HepG2 (cell line): ENCODE results near the gene KLHL8. TPM values are rescaled to one million over a fixed set of nuclear protein-coding genes. Genes with fewer than 3 reads are reported as not detected.

Source experiments
- ETS1 ChIP-seq: sonication (generic); formaldehyde crosslinking; IDR thresholded peaks from 2 replicates; pipeline ENCODE4 v1.4.0; 2020; ENCODE audit warnings: missing genetic modification reagents
- HNF4G ChIP-seq, 2 experiments: sonication (generic) in 1 of 2; formaldehyde crosslinking in 1 of 2; IDR thresholded peaks; 2 replicates each; pipeline versions ENCODE4 v1.4.0 to v1.6.1; 2011 to 2020; ENCODE audit warnings: borderline replicate concordance in 2 of 2, low read depth in 2 of 2, mild to moderate bottlenecking in 2 of 2, low read length in 1 of 2, missing genetic modification reagents in 1 of 2, moderate library complexity in 1 of 2
- MXD1 ChIP-seq: sonication (generic); formaldehyde crosslinking; IDR thresholded peaks from 2 replicates; pipeline ENCODE4 v1.4.0; 2020; ENCODE audit warnings: mild to moderate bottlenecking, missing genetic modification reagents
- PLSCR1 ChIP-seq: sonication (generic); formaldehyde crosslinking; IDR thresholded peaks from 2 replicates; pipeline ENCODE4 v1.5.0; 2020; ENCODE audit warnings: missing genetic modification reagents, mild to moderate bottlenecking, borderline replicate concordance
- RAD51 ChIP-seq: fragments of 450-650 bp; IDR thresholded peaks from 2 replicates; pipeline ENCODE4 v1.6.1; 2016; ENCODE audit warnings: borderline replicate concordance
- RELA ChIP-seq: sonication (generic); formaldehyde crosslinking; IDR thresholded peaks from 2 replicates; pipeline ENCODE4 v1.4.0; 2020; ENCODE audit warnings: missing genetic modification reagents
- SIN3A ChIP-seq: IDR thresholded peaks from 2 replicates; pipeline ENCODE4 v1.6.1; 2011; ENCODE audit warnings: low read depth, mild to moderate bottlenecking, control low read depth, low read length, borderline replicate concordance
- TRAFD1 ChIP-seq: sonication (generic); formaldehyde crosslinking; IDR thresholded peaks from 2 replicates; pipeline ENCODE4 v1.5.1; 2020; ENCODE audit warnings: missing genetic modification reagents, mild to moderate bottlenecking, borderline replicate concordance
- ZFP90 ChIP-seq: sonication (generic); formaldehyde crosslinking; IDR thresholded peaks from 2 replicates; pipeline ENCODE4 v1.8.0; 2022; ENCODE audit warnings: missing genetic modification reagents, mild to moderate bottlenecking, inconsistent platforms, borderline replicate concordance
- ZMYM2 ChIP-seq: sonication (generic); formaldehyde crosslinking; IDR thresholded peaks from 2 replicates; pipeline ENCODE4 v1.8.0; 2022; ENCODE audit warnings: mild to moderate bottlenecking, missing genetic modification reagents
- ZNF513 ChIP-seq: sonication (generic); formaldehyde crosslinking; conservative IDR thresholded peaks from 2 replicates; pipeline ENCODE4 v1.5.0; 2020; ENCODE audit warnings: missing genetic modification reagents
- ZNF530 ChIP-seq: sonication (generic); formaldehyde crosslinking; IDR thresholded peaks from 2 replicates; pipeline ENCODE4 v1.5.0; 2020; ENCODE audit warnings: low read depth, mild to moderate bottlenecking, missing genetic modification reagents
- ZNF770 ChIP-seq: sonication (generic); formaldehyde crosslinking; IDR thresholded peaks from 2 replicates; pipeline ENCODE4 v1.5.0; 2020; ENCODE audit warnings: mild to moderate bottlenecking, missing genetic modification reagents
- polyA plus RNA-seq, 8 experiments: library from polyadenylated mRNA; depleted of rRNA in 3 of 8; stranded (reverse) in 7 of 8; unstranded in 1 of 8; fragments of >200 nt; fragmentation: Illumina TruSeq in 4 of 8; extraction: Trizol in 4 of 8; gene quantifications; 2 replicates each; pipeline versions ENCODE4 v1.2.1 to v1.2.3, GENCODE V29; 2011 to 2016; ENCODE audit warnings: low read depth in 4 of 8, missing spikeins in 1 of 8, mixed read lengths in 1 of 8; ENCODE audit not compliant: insufficient read depth in 1 of 8
- total RNA-seq, 5 experiments: library from RNA; depleted of rRNA; stranded (reverse); fragments of >200 nt; fragmentation: Illumina TruSeq; extraction: Trizol; gene quantifications; 2 replicates each; pipeline ENCODE4 v1.2.3, GENCODE V29; 2016; ENCODE audit warnings: low read depth in 1 of 5

Gene KLHL8
- total and polyA plus RNA-seq, 2 of the 13 experiments (the other 11 are each of a cell fraction or from before 2014, with no cell fraction given): 2.8 to 11.7 TPM

- TF ChIP-seq RAD51: no peak
- 0 out of 2 replicates have a peak, but pooled peaks have one; percentile 22 for TF ChIP-seq ZFP90 (CRISPR knock-in tag)
- no peak for TF ChIP-seq TRAFD1 (CRISPR knock-in tag)
- no peak for TF ChIP-seq HNF4G (IDR thresholded peaks at IDR 0.05; ENCODE audit: borderline replicate concordance, low read depth, low read length)
- peak; percentile 12; the same call in 1 of the 2 replicates for TF ChIP-seq HNF4G (CRISPR knock-in tag; IDR thresholded peaks at IDR 0.05; ENCODE audit: borderline replicate concordance, low read depth)
- TF ChIP-seq ETS1 (CRISPR knock-in tag): 0 out of 2 replicates have a peak, but pooled peaks have one; percentile 22
- TF ChIP-seq ZNF513 (CRISPR knock-in tag): no peak
- TF ChIP-seq ZMYM2 (CRISPR knock-in tag): 0 out of 2 replicates have a peak, but pooled peaks have one; percentile 39
- no peak for TF ChIP-seq PLSCR1 (CRISPR knock-in tag)
- TF ChIP-seq RELA: no peak
- no peak for TF ChIP-seq MXD1 (CRISPR knock-in tag)
- no peak for TF ChIP-seq ZNF530 (CRISPR knock-in tag)
- TF ChIP-seq SIN3A: 0 out of 2 replicates have a peak, but pooled peaks have one; percentile 34
- TF ChIP-seq ZNF770: no peak
- TF ChIP-seq, all 625 proteins: peak for 13
These were observed 755 bp downstream of the KLHL8 start (continued) for GRCh38 chr4:87219632-87220093.
